Measurements from ENCODE around the gene SP3.

Gene SP3

GRCh38 chr2:173966274-173967098 is 1.3 kb upstream of the SP3 start:
- DNase-seq: no peak

- DNase-seq: peak; percentile 78 to 92 (median 88)
Observed at GRCh38 chr2:173964565-173965371, 405 bp downstream of the SP3 start.

GRCh38 chr2:173963817-173964564 is 1.2 kb downstream of the SP3 start:
- DNase-seq: peak; percentile 78 to 93 (median 90)

GRCh38 chr2:173963323-173963816 is 1.8 kb downstream of the SP3 start:
- peak in 3 of 4 experiments; percentile 69 to 84 (median 83) for DNase-seq

GRCh38 chr2:173962583-173963110 is 2.5 kb downstream of the SP3 start:
- peak in 2 of 4 experiments; percentile 14 to 17 for DNase-seq

GRCh38 chr2:173962031-173962430 is 3.1 kb downstream of the SP3 start:
- peak; percentile 38 to 60 (median 48) for DNase-seq

GRCh38 chr2:173961346-173961705 is 3.8 kb downstream of the SP3 start:
- peak in 2 of 4 experiments; percentile 13 to 15 for DNase-seq

- DNase-seq: no peak
Observed at GRCh38 chr2:173959909-173960308, 5.3 kb downstream of the SP3 start.

- no peak for DNase-seq
Observed at GRCh38 chr2:173959358-173959884, 5.8 kb downstream of the SP3 start.

GRCh38 chr2:173958198-173958846 is 6.9 kb downstream of the SP3 start:
- DNase-seq: no peak

GRCh38 chr2:173957517-173957916 is 7.7 kb downstream of the SP3 start:
- no peak for DNase-seq

- no peak for DNase-seq
Observed at GRCh38 chr2:173956454-173956853, 8.7 kb downstream of the SP3 start.

- no peak for DNase-seq
Observed at GRCh38 chr2:173955867-173956266, 9.3 kb downstream of the SP3 start.

- no peak for DNase-seq
Observed at GRCh38 chr2:173955004-173955403, 10.2 kb downstream of the SP3 start.

- DNase-seq: no peak
Observed at GRCh38 chr2:173953047-173953424, 12.1 kb downstream of the SP3 start.

- peak in 3 of 4 experiments; percentile 6 to 24 (median 19) for DNase-seq
Observed at GRCh38 chr2:173952267-173953046, 12.7 kb downstream of the SP3 start.

- peak in 2 of 4 experiments; percentile 34 to 46 for DNase-seq
Observed at GRCh38 chr2:173948842-173949241, 16.3 kb downstream of the SP3 start.

GRCh38 chr2:173948198-173948597 is 17.0 kb downstream of the SP3 start:
- DNase-seq: no peak

- no peak for DNase-seq
Observed at GRCh38 chr2:173947131-173947530, 18.0 kb downstream of the SP3 start.

- no peak for DNase-seq
Observed at GRCh38 chr2:173943738-173944137, 21.4 kb downstream of the SP3 start.

Measured in suppressor macrophage (primary cell).